ENCODE data around the gene PRDM11. TPM values are rescaled to one million over a fixed set of nuclear protein-coding genes. Genes with fewer than 3 reads are reported as not detected.

The PRDM11 gene
- polyA plus RNA-seq, 1 experiment, result 2.6 TPM

GRCh38 chr11:45216901-45217300, 70.5 kb downstream of the PRDM11 start:
- ChIA-PET CTCF (interaction anchor here (1.0 kb wide), 2 partner anchors 17 to 106 kb away, joined by 3 to 4 read pairs; no protein-coding TSS in a partner anchor), POLR2A (no interaction called here)
- no peak for TF ChIP-seq CTCF (IDR thresholded peaks at IDR 0.05; ENCODE audit: low read depth, low read length)
- Histone ChIP-seq H3K9me3 (ENCODE audit: control insufficient read depth, insufficient read depth, low read length) (no peaks in the 10 kb centered on the region; the same call in 1 of the 2 replicates), H3K4me3 (ENCODE audit: low read depth, low read length) (no peak overlapping the region), H3K27me3 (ENCODE audit: control insufficient read depth, insufficient read depth, low read length) (no peaks in the 10 kb centered on the region), H3K27ac (ENCODE audit: low read depth, low read length) (no peak overlapping the region)
- DNase-seq (ENCODE audit: low read depth, low spot score), result no peak

- H3K27me3 ChIP-seq (ENCODE audit: control insufficient read depth, insufficient read depth, low read length), result no peaks in the 10 kb centered on the region
- no peak overlapping the region for H3K4me3 ChIP-seq (ENCODE audit: low read depth, low read length)
- H3K27ac ChIP-seq (ENCODE audit: low read depth, low read length), result no peak overlapping the region
- ChIA-PET POLR2A (no interaction called here), CTCF (no interaction called here)
- DNase-seq (ENCODE audit: low read depth, low spot score), result no peak
- no peak for TF ChIP-seq CTCF (IDR thresholded peaks at IDR 0.05; ENCODE audit: low read depth, low read length)
- no peaks in the 10 kb centered on the region; the same call in 1 of the 2 replicates for H3K9me3 ChIP-seq (ENCODE audit: control insufficient read depth, insufficient read depth, low read length)
Measured at GRCh38 chr11:45217991-45218390, 71.6 kb downstream of the PRDM11 start.

- CTCF ChIA-PET, result no interaction called here
Measured at GRCh38 chr11:45218705-45219104, 72.3 kb downstream of the PRDM11 start.

GRCh38 chr11:45219411-45219810, 73.0 kb downstream of the PRDM11 start:
- DNase-seq (ENCODE audit: low read depth, low spot score), result no peak
- CTCF ChIA-PET, result no interaction called here
- H3K4me3 ChIP-seq (ENCODE audit: low read depth, low read length), result no peak overlapping the region
- H3K9me3 ChIP-seq (ENCODE audit: control insufficient read depth, insufficient read depth, low read length), result no peaks in the 10 kb centered on the region; the same call in 1 of the 2 replicates
- H3K27me3 ChIP-seq (ENCODE audit: control insufficient read depth, insufficient read depth, low read length), result no peaks in the 10 kb centered on the region
- H3K27ac ChIP-seq (ENCODE audit: low read depth, low read length), result no peak overlapping the region
- POLR2A ChIA-PET, result no interaction called here
- TF ChIP-seq CTCF (IDR thresholded peaks at IDR 0.05; ENCODE audit: low read depth, low read length), result no peak

More at GRCh38 chr11:45218705-45219104, 72.3 kb downstream of the PRDM11 start:
- Histone ChIP-seq H3K27me3 (ENCODE audit: control insufficient read depth, insufficient read depth, low read length) (no peaks in the 10 kb centered on the region), H3K27ac (ENCODE audit: low read depth, low read length) (no peak overlapping the region), H3K4me3 (ENCODE audit: low read depth, low read length) (no peak overlapping the region), H3K9me3 (ENCODE audit: control insufficient read depth, insufficient read depth, low read length) (no peaks in the 10 kb centered on the region; the same call in 1 of the 2 replicates)
- TF ChIP-seq CTCF (IDR thresholded peaks at IDR 0.05; ENCODE audit: low read depth, low read length), result no peak
- POLR2A ChIA-PET, result no interaction called here
- no peak for DNase-seq (ENCODE audit: low read depth, low spot score)

GRCh38 chr11:45223496-45223895, 77.1 kb downstream of the PRDM11 start:
- ChIA-PET CTCF (no interaction called here), POLR2A (no interaction called here)
- no peak for TF ChIP-seq CTCF (IDR thresholded peaks at IDR 0.05; ENCODE audit: low read depth, low read length)
- H3K4me3 ChIP-seq (ENCODE audit: low read depth, low read length), result no peak overlapping the region
- no peak overlapping the region for H3K27ac ChIP-seq (ENCODE audit: low read depth, low read length)
- DNase-seq (ENCODE audit: low read depth, low spot score), result no peak
- no peaks in the 10 kb centered on the region for H3K27me3 ChIP-seq (ENCODE audit: control insufficient read depth, insufficient read depth, low read length)
- H3K9me3 ChIP-seq (ENCODE audit: control insufficient read depth, insufficient read depth, low read length), result no peaks in the 10 kb centered on the region; the same call in 1 of the 2 replicates
